Adrenal gland (tissue), 5 donors: ENCODE measurements around the gene HABP2.

Source experiments
- CTCF ChIP-seq, 6 experiments: fragments of 450-650 bp in 4 of 6; fragments of 200-600 bp in 2 of 6; sonication (generic) in 1 of 6; IDR thresholded peaks; 1 replicate in 5 of 6; 2 replicates in 1 of 6; pipeline versions ENCODE4 v1.5.1 to v1.8.0; 2016 to 2021; ENCODE audit warnings: antibody characterized with exemption in 6 of 6, mild to moderate bottlenecking in 2 of 6, moderate library complexity in 1 of 6
- POLR2A ChIP-seq, 2 donors: fragments of 450-650 bp; IDR thresholded peaks; one replicate each; pipeline ENCODE4 v1.6.1; 2017; ENCODE audit warnings: antibody characterized with exemption in 2 of 2, mild to moderate bottlenecking in 2 of 2, moderate library complexity in 1 of 2
- donor health status: DM: no; HTN: no; CAD: no.

- no peak for TF ChIP-seq CTCF (IDR thresholded peaks at IDR 0.05)
- TF ChIP-seq POLR2A (IDR thresholded peaks at IDR 0.05), result no peak
These were observed 59.3 kb downstream of the HABP2 start for GRCh38 chr10:113612154-113612553.
